H54 (cell line): ENCODE measurements around the gene MMP21.

Experiments
- DNase-seq: peaks from one replicate; pipeline ENCODE4 v3.0.0; 2011; ENCODE audit warnings: low spot score, mixed read lengths; ENCODE audit not compliant: insufficient read length
- FAIRE-seq: peaks from 3 replicates; lab custom pipeline; 2011; peaks lifted over from hg19 to GRCh38; lab: Jason Lieb, UNC
- POLR2A ChIP-seq: IDR thresholded peaks from 2 replicates; pipeline ENCODE4 v1.6.1; 2011; ENCODE audit warnings: low read depth, mild to moderate bottlenecking, low read length

MMP21 gene

GRCh38 chr10:125802131-125802530 is 26.5 kb upstream of the MMP21 start:
- DNase-seq = no peak
- TF ChIP-seq POLR2A = no peak
- FAIRE-seq = no peak

GRCh38 chr10:125801574-125801973 is 26.0 kb upstream of the MMP21 start:
- no peak for DNase-seq
- FAIRE-seq = no peak
- no peak for TF ChIP-seq POLR2A

- no peak for TF ChIP-seq POLR2A
- no peak for DNase-seq
- FAIRE-seq = no peak
These were observed 24.0 kb upstream of the MMP21 start for GRCh38 chr10:125799451-125800182.

- DNase-seq (no peak), FAIRE-seq (no peak)
- no peak for TF ChIP-seq POLR2A
These were observed 22.5 kb upstream of the MMP21 start for GRCh38 chr10:125797994-125798662.

GRCh38 chr10:125797424-125797823 is 21.8 kb upstream of the MMP21 start:
- no peak for DNase-seq
- FAIRE-seq = no peak
- no peak for TF ChIP-seq POLR2A

- no peak for TF ChIP-seq POLR2A
- FAIRE-seq (no peak), DNase-seq (no peak)
These were observed 20.1 kb upstream of the MMP21 start for GRCh38 chr10:125795637-125796190.

GRCh38 chr10:125795128-125795527 is 19.5 kb upstream of the MMP21 start:
- no peak for TF ChIP-seq POLR2A
- DNase-seq (no peak), FAIRE-seq (no peak)

GRCh38 chr10:125792342-125793300 is 17.0 kb upstream of the MMP21 start:
- no peak for DNase-seq
- FAIRE-seq = no peak
- no peak for TF ChIP-seq POLR2A

GRCh38 chr10:125788156-125789034 is 12.8 kb upstream of the MMP21 start:
- no peak for TF ChIP-seq POLR2A
- DNase-seq = no peak
- FAIRE-seq = no peak

GRCh38 chr10:125785791-125786190 is 10.2 kb upstream of the MMP21 start:
- TF ChIP-seq POLR2A = no peak
- DNase-seq = no peak
- no peak for FAIRE-seq

- DNase-seq = no peak
- no peak for FAIRE-seq
- TF ChIP-seq POLR2A = no peak
These were observed 8.3 kb upstream of the MMP21 start for GRCh38 chr10:125783957-125784356.

- FAIRE-seq = no peak
- no peak for DNase-seq
These were observed 7.8 kb upstream of the MMP21 start for GRCh38 chr10:125783408-125783807.

GRCh38 chr10:125782616-125783015 is 7.0 kb upstream of the MMP21 start:
- no peak for FAIRE-seq
- TF ChIP-seq POLR2A = no peak

More at GRCh38 chr10:125783408-125783807, 7.8 kb upstream of the MMP21 start:
- no peak for TF ChIP-seq POLR2A

More at GRCh38 chr10:125782616-125783015, 7.0 kb upstream of the MMP21 start:
- no peak for DNase-seq
